HG03066 (cell line): Measurements from ENCODE around the gene PACRG.

Source experiments
- ATAC-seq: cut with Tn5 transposase; IDR thresholded peaks from one replicate; pipeline ENCODE4 v1.9.1; 2021; ENCODE audit warnings: low read depth; ENCODE audit not compliant: unreplicated experiment

The PACRG gene

GRCh38 chr6:163319609-163320366 lies 592.0 kb downstream of the PACRG start:
- ATAC-seq, result no peak

GRCh38 chr6:163320402-163320801 lies 592.6 kb downstream of the PACRG start:
- no peak for ATAC-seq

GRCh38 chr6:163320804-163321203 lies 593.0 kb downstream of the PACRG start:
- no peak for ATAC-seq

GRCh38 chr6:163321717-163322116 lies 593.9 kb downstream of the PACRG start:
- no peak for ATAC-seq

- no peak for ATAC-seq
These were observed 595.5 kb downstream of the PACRG start for GRCh38 chr6:163323274-163323673.

GRCh38 chr6:163323705-163324104 lies 595.9 kb downstream of the PACRG start:
- no peak for ATAC-seq

- ATAC-seq, result no peak
These were observed 596.5 kb downstream of the PACRG start for GRCh38 chr6:163324326-163324687.

- ATAC-seq, result no peak
These were observed 597.1 kb downstream of the PACRG start for GRCh38 chr6:163324688-163325389.

- no peak for ATAC-seq
These were observed 597.6 kb downstream of the PACRG start for GRCh38 chr6:163325390-163325784.

GRCh38 chr6:163327165-163327880 lies 599.5 kb downstream of the PACRG start:
- ATAC-seq, result no peak

GRCh38 chr6:163327921-163328320 lies 600.1 kb downstream of the PACRG start:
- no peak for ATAC-seq

GRCh38 chr6:163328411-163328810 lies 600.6 kb downstream of the PACRG start:
- no peak for ATAC-seq

GRCh38 chr6:163329991-163330390 lies 602.2 kb downstream of the PACRG start:
- no peak for ATAC-seq

GRCh38 chr6:163331245-163331644 lies 603.5 kb downstream of the PACRG start:
- no peak for ATAC-seq

- ATAC-seq, result no peak
These were observed 604.8 kb downstream of the PACRG start for GRCh38 chr6:163332575-163332974.

- ATAC-seq, result no peak
These were observed 605.3 kb downstream of the PACRG start for GRCh38 chr6:163333038-163333437.

GRCh38 chr6:163333701-163334663 lies 606.2 kb downstream of the PACRG start:
- no peak for ATAC-seq

- no peak for ATAC-seq
These were observed 607.3 kb downstream of the PACRG start for GRCh38 chr6:163335056-163335455.

- no peak for ATAC-seq
These were observed 608.1 kb downstream of the PACRG start for GRCh38 chr6:163335671-163336545.
